ENCODE measurements around the gene CDR2.
"Not testable (repeated sequence)": the region's sequence is repeated elsewhere in the genome, so short reads cannot be mapped to it uniquely, and the experiment has no call there.

The CDR2 gene

DNA sequence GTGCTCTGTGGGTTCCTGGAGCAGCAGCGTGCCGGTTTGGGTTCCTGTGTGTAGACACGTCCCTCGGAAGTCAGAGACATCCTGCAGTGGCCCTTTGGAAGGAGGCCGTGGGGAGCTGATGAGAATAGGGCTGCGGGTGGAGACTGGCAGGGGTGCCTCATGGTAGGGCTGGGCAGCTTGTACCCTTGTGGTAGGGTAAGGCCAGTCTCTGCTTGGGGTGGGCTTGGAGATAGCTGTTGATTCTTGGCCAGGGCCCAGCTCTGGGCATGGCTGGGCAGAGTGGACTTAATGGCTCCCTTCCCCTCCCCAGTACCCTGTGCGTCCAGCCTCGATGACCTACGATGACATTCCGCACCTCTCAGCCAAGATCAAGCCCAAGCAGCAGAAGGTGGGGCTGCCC, 66.6 kb downstream of the CDR2 start:
- TF ChIP-seq, protein P1, sequence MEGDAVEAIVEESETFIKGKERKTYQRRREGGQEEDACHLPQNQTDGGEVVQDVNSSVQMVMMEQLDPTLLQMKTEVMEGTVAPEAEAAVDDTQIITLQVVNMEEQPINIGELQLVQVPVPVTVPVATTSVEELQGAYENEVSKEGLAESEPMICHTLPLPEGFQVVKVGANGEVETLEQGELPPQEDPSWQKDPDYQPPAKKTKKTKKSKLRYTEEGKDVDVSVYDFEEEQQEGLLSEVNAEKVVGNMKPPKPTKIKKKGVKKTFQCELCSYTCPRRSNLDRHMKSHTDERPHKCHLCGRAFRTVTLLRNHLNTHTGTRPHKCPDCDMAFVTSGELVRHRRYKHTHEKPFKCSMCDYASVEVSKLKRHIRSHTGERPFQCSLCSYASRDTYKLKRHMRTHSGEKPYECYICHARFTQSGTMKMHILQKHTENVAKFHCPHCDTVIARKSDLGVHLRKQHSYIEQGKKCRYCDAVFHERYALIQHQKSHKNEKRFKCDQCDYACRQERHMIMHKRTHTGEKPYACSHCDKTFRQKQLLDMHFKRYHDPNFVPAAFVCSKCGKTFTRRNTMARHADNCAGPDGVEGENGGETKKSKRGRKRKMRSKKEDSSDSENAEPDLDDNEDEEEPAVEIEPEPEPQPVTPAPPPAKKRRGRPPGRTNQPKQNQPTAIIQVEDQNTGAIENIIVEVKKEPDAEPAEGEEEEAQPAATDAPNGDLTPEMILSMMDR (conservative IDR thresholded peaks at IDR 0.05; ENCODE audit: low read depth, low read length), result no peak
- no peak for DNase-seq (ENCODE audit: low read depth)
- H3K4me3 ChIP-seq (ENCODE audit: low read depth, low read length), result no peak overlapping the region

DNA sequence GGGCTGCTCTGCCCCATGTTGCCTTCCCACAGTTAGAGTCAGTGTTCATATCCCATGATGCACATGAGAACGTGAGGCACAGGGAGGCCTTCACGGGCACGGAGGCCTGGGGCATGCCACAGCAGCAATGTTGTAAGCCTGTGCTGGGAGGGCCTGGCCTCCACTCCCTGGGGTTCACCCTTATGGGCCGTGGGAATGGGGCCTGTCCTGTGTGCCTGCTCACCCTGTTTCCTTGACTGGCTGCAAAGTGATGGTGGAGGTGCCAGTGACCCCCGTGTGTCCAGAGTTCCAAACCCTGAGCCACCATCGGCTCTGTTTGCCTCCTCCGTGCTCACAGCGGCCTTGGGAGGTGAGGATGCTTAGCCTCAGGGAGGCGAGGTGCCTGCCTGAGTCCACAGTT, 67.6 kb downstream of the CDR2 start:
- no peak overlapping the region for H3K4me3 ChIP-seq (ENCODE audit: low read depth, low read length)
- DNase-seq (ENCODE audit: low read depth), result no peak
- TF ChIP-seq, protein P1 (conservative IDR thresholded peaks at IDR 0.05; ENCODE audit: low read depth, low read length), result no peak

DNA sequence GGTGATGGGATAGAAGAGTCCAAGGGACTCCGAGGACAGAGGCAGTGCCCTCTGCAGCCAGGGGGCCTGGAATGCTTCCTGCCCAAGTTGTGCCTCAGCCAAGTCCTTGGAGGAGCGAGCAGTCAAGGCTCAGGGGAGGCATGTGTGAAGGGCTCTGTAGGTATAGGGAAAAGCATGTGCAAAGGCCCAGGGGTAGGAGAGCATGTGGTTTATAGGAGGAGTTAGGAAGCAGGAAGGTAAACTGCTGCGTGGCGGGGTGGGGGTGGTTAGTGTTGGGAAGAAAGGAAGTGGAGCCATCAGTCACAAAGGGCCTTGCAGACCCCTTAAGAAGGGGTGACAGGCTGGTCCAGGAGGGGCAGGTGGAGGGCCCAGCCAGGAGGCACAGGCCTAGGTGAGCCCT, 70.0 kb downstream of the CDR2 start:
- H3K4me3 ChIP-seq (ENCODE audit: low read depth, low read length), result no peak overlapping the region
- DNase-seq (ENCODE audit: low read depth), result no peak
- TF ChIP-seq, protein P1 (conservative IDR thresholded peaks at IDR 0.05; ENCODE audit: low read depth, low read length), result no peak

DNA sequence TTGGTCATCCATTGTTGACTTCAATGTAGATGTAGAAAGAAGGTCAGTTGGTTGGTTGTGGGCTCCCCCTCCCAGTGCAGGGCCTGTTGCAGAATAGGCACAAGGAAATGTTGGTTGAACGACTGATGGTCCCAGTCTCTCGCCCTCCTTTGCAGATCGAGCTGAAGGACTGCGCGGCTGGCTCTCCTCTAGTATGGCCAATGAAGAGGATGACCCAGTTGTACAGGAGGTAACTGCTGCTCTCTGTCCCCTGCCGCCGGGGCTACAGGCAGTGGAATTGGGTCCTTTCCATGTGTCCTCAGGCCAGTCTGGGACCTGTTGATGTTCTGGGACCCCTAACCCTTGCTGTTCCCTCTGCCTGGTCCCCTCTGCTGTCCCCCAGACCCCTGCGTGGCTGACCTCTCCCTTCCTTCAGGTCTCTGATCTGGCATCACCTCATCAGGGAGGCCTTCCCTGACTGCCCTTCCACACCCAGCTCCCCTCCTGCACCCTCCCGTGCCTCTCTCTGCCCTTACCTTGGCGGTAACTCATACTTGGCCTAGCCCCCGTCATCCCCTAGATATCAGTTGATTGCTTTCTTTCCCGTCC, 71.5 kb downstream of the CDR2 start:
- no peak overlapping the region for H3K4me3 ChIP-seq (ENCODE audit: low read depth, low read length)
- TF ChIP-seq, protein P1 (conservative IDR thresholded peaks at IDR 0.05; ENCODE audit: low read depth, low read length), result no peak
- DNase-seq (ENCODE audit: low read depth), result no peak

DNA sequence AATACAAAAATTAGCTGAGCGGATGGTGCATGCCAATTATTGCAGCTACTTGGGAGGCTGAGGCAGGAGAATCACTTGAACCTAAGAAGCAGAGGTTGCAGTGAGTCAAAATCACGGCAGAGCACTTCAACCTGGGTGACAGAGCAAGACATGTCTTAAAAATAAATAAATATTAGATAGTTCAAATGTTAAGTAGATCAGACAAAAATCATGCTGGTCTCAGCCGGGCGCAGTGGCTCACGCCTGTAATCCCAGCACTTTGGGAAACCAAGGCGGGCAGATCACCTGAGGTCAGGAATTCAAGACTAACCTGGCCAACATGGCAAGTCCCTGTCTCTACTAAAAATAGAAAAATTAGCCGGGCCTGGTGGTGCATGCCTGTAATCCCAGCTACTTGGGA, 73.0 kb downstream of the CDR2 start:
- H3K4me3 ChIP-seq (ENCODE audit: low read depth, low read length); DNase-seq (ENCODE audit: low read depth): not testable (repeated sequence)

DNA sequence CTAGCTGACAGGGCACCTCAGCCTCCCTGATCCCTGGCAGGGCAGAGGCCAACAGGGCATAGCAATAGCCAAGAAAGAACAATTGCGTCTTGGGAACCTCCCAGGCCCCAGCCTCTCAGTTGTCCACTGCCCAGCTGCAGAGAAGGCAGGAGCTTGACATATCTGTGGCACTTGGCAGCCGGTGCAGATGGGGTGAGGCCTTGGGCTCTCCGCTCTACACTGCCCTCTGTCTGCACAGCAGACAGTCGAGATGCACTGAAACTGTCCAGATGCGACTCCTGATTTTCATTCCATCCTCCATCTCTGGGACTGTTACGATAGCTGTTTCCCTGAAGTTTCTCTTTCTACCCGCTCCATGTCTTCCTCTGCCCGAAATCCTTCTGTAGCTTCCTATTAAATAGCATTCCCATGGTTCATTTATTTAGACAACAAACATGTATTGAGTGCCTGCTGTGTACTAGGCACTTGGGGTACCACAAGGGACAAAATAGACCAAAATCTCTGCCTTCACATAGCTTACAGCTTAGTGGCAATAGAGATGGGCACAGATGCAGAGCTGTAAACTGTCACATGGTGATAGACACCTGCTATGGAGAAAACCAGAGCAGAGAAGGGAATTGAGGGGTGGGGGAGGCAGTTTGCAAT, 73.9 kb downstream of the CDR2 start:
- TF ChIP-seq, protein P1 (conservative IDR thresholded peaks at IDR 0.05; ENCODE audit: low read depth, low read length), result peak; percentile 81
- DNase-seq (ENCODE audit: low read depth), result peak; percentile 74
- no peak overlapping the region for H3K4me3 ChIP-seq (ENCODE audit: low read depth, low read length)

DNA sequence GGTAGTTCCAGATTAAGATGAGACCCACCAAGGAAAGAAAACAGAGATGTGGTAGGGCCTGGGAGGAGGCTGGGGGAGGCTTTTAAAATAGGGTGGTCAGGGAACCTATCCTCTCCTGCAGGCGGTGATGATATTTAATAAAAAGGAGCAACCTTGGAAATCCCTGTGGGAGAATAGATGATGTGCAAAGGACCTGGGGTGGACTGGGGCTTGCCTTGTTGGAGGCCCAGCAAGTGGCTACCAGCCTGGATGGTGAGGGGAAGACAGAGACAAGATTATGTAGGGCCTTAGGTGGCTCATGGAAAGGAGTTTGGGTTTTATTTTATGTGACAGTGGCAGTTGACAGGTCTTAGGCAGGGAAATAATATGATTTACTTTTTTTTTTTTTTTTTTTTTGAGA, 75.4 kb downstream of the CDR2 start:
- no peak overlapping the region for H3K4me3 ChIP-seq (ENCODE audit: low read depth, low read length)
- TF ChIP-seq, protein P1 (conservative IDR thresholded peaks at IDR 0.05; ENCODE audit: low read depth, low read length), result no peak
- no peak for DNase-seq (ENCODE audit: low read depth)

All from choroid plexus epithelial cell (primary cell).